GM12878 (cell line): ENCODE measurements around the gene DDX31. TPM values are rescaled to one million over a fixed set of nuclear protein-coding genes. Genes with fewer than 3 reads are reported as not detected.

Experiments
- ATAC-seq: fragments of 200-7000 bp; cut with Tn5 transposase; 3 replicates; pipeline ENCODE4 v1.9.1; 2020; ENCODE audit warnings: mild to moderate bottlenecking, moderate library complexity
- BruUV-seq: library from RNA; stranded (reverse); fragments of 400-500 nt; replicated peaks from 2 replicates; lab custom pipeline; 2021; lab: Mats Ljungman, UMichigan
- CTCF ChIA-PET: fragments of 300-600 bp; sonication (Branson Sonifier 250); formaldehyde crosslinking; extraction: SDS; loops from one replicate; lab custom pipeline; 2021; ENCODE audit warnings: inconsistent platforms; lab: Yijun Ruan, JAX
- POLR2A ChIA-PET: fragments of 350-600 bp; formaldehyde crosslinking; extraction: SDS; loops from one replicate; lab custom pipeline; 2021; ENCODE audit warnings: inconsistent platforms; lab: Charles Lee
- RAD21 ChIA-PET: fragments of 300-600 bp; sonication (Branson Sonifier 250); formaldehyde crosslinking; loops from one replicate; lab custom pipeline; 2023; ENCODE audit warnings: antibody characterized with exemption; ENCODE audit not compliant: unreplicated experiment; lab: Charles Lee
- SMC1A ChIA-PET: fragments of 300-600 bp; sonication (Branson Sonifier 250); formaldehyde crosslinking; loops from one replicate; lab custom pipeline; 2023; ENCODE audit not compliant: unreplicated experiment, uncharacterized antibody; lab: Charles Lee
- DNase-seq: peaks from one replicate; pipeline ENCODE4 v3.0.0-alpha.2; 2011; ENCODE audit warnings: low read depth, low spot score
- FAIRE-seq: peaks from 3 replicates; lab custom pipeline; 2011; peaks lifted over from hg19 to GRCh38; lab: Jason Lieb, UNC
- H2AFZ ChIP-seq: 2 replicates; pipeline ENCODE4 v1.6.0; 2011; ENCODE audit warnings: low read depth, low read length, control low read depth; ENCODE audit not compliant: control insufficient read depth
- H3K27ac ChIP-seq: 2 replicates; pipeline ENCODE4 v1.5.1; 2011; ENCODE audit warnings: control low read depth; ENCODE audit not compliant: control insufficient read depth, insufficient read depth
- H3K27me3 ChIP-seq, 2 experiments: replicated peaks in 1 of 2; 2 replicates each; pipeline versions ENCODE4 v1.6.0 to v1.6.1; 2011; ENCODE audit warnings: low read length in 1 of 2; ENCODE audit not compliant: control insufficient read depth in 2 of 2, insufficient read depth in 2 of 2
- H3K36me3 ChIP-seq, 2 experiments: 2 replicates each; pipeline ENCODE4 v1.5.1; 2011; ENCODE audit warnings: low read length in 1 of 2; ENCODE audit not compliant: control insufficient read depth in 2 of 2, insufficient read depth in 2 of 2
- H3K4me1 ChIP-seq: 2 replicates; pipeline ENCODE4 v1.6.1; 2011; ENCODE audit warnings: mild to moderate bottlenecking, low read length, moderate library complexity, mixed read lengths; ENCODE audit not compliant: control insufficient read depth, insufficient read depth
- H3K4me2 ChIP-seq: 2 replicates; pipeline ENCODE4 v1.6.0; 2011; ENCODE audit warnings: control low read depth; ENCODE audit not compliant: control insufficient read depth, insufficient read depth
- H3K4me3 ChIP-seq: fragments of 200-600 bp; sonication (generic); 2 replicates; pipeline ENCODE4 v1.5.1; 2016
- H3K79me2 ChIP-seq: 2 replicates; pipeline ENCODE4 v1.6.0; 2011; ENCODE audit warnings: low read length; ENCODE audit not compliant: control insufficient read depth, insufficient read depth
- H3K9ac ChIP-seq: 2 replicates; pipeline ENCODE4 v1.8.0; 2011; ENCODE audit warnings: low read length, control low read depth, mixed read lengths; ENCODE audit not compliant: control insufficient read depth, insufficient read depth
- H3K9me3 ChIP-seq: replicated peaks from 3 replicates; pipeline ENCODE4 v1.5.1; 2011; ENCODE audit warnings: mild to moderate bottlenecking, low read length; ENCODE audit not compliant: control insufficient read depth, insufficient read depth
- H4K20me1 ChIP-seq: 2 replicates; pipeline ENCODE4 v1.6.0; 2011; ENCODE audit not compliant: control insufficient read depth, insufficient read depth
- ASH2L ChIP-seq: fragments of 300-600, 200-600 bp; sonication (generic); IDR thresholded peaks from 2 replicates; pipeline ENCODE4 v1.6.1; 2017; ENCODE audit warnings: low read depth, mild to moderate bottlenecking, borderline replicate concordance
- ETV6 ChIP-seq, 2 experiments: fragments of 450-650 bp in 1 of 2; IDR thresholded peaks in 1 of 2; conservative IDR thresholded peaks in 1 of 2; 2 replicates each; pipeline ENCODE4 v1.6.1; 2014; ENCODE audit warnings: antibody characterized with exemption in 1 of 2, borderline replicate concordance in 1 of 2, low read depth in 1 of 2, mild to moderate bottlenecking in 1 of 2, moderate library complexity in 1 of 2
- FOXK2 ChIP-seq: fragments of 450-650 bp; IDR thresholded peaks from 2 replicates; pipeline ENCODE4 v1.6.1; 2017; ENCODE audit warnings: mild to moderate bottlenecking, moderate library complexity
- FOXM1 ChIP-seq: IDR thresholded peaks from 2 replicates; pipeline ENCODE4 v1.6.1; 2012; ENCODE audit warnings: low read depth, mild to moderate bottlenecking, inconsistent platforms, low read length, moderate library complexity
- KLF5 ChIP-seq: fragments of 450-650 bp; IDR thresholded peaks from 2 replicates; pipeline ENCODE4 v1.6.1; 2014; ENCODE audit warnings: mild to moderate bottlenecking; ENCODE audit not compliant: partially characterized antibody
- RAD21 ChIP-seq: IDR thresholded peaks from 2 replicates; pipeline ENCODE4 v1.6.1; 2011; ENCODE audit warnings: mild to moderate bottlenecking, low read depth, low read length, moderate library complexity; ENCODE audit not compliant: insufficient read depth
- SIN3A ChIP-seq: IDR thresholded peaks from 2 replicates; pipeline ENCODE4 v1.6.1; 2012; ENCODE audit warnings: low read depth, low read length, improper control_type of control experiment
- SIX5 ChIP-seq: IDR thresholded peaks from 2 replicates; pipeline ENCODE4 v1.6.1; 2011; ENCODE audit warnings: mild to moderate bottlenecking, low read depth, low read length, moderate library complexity; ENCODE audit not compliant: severe bottlenecking
- SUPT20H ChIP-seq: IDR thresholded peaks from 2 replicates; pipeline ENCODE4 v1.6.1; 2011; ENCODE audit warnings: low read depth, mild to moderate bottlenecking, low read length, moderate library complexity, borderline replicate concordance; ENCODE audit not compliant: control insufficient read depth
- TAF1 ChIP-seq: IDR thresholded peaks from 2 replicates; pipeline ENCODE4 v1.6.1; 2011; ENCODE audit warnings: mild to moderate bottlenecking, low read depth, low read length, borderline replicate concordance
- YBX1 ChIP-seq: fragments of 450-650 bp; IDR thresholded peaks from 2 replicates; pipeline ENCODE4 v1.6.1; 2016; ENCODE audit warnings: antibody characterized with exemption
- ZNF217 ChIP-seq: fragments of 450-650 bp; IDR thresholded peaks from 2 replicates; pipeline ENCODE4 v1.6.1; 2017; ENCODE audit warnings: antibody characterized with exemption, mild to moderate bottlenecking
- ZNF274 ChIP-seq: IDR thresholded peaks from one replicate; pipeline ENCODE4 v1.8.0; 2011; ENCODE audit not compliant: insufficient read length, insufficient read depth
- WGBS: methylation state at CpG from one replicate; pipeline ENCODE4 v1.1.6; 2016; ENCODE audit warnings: low lambda C conversion rate; ENCODE audit not compliant: insufficient replicate concordance, insufficient coverage; ENCODE audit errors: missing lambda C conversion rate; 5-methylcytosine and 5-hydroxymethylcytosine counted together
- in situ Hi-C: fragments of 300-500 bp; cut with MboI; formaldehyde crosslinking; loops from 9 replicates; pipeline ENCODE4 v1.14.3; 2018; ENCODE audit warnings: mixed read lengths
- intact Hi-C: fragments of 100-400 bp; cut with micrococcal nuclease; formaldehyde crosslinking; loops from one replicate; pipeline ENCODE4 v1.14.2; 2022; ENCODE audit not compliant: unreplicated experiment
- polyA plus RNA-seq, 11 experiments: library from polyadenylated mRNA; depleted of rRNA in 4 of 11; unstranded in 6 of 11; stranded (reverse) in 5 of 11; fragments of >200 nt; fragmentation: Nextera tagmentation in 4 of 11; fragmentation: Illumina TruSeq in 1 of 11; extraction: Ambion mirVana in 4 of 11; extraction: Trizol in 1 of 11; gene quantifications; 1 replicate in 1 of 11; 2 replicates in 10 of 11; pipeline versions ENCODE4 v1.2.1 to v1.2.3, GENCODE V29; 2011 to 2016; ENCODE audit warnings: inconsistent platforms in 2 of 11, missing spikeins in 2 of 11, low read depth in 1 of 11
- total RNA-seq, 4 experiments: library from RNA; depleted of rRNA in 3 of 4; stranded (reverse); fragments of >200 nt in 3 of 4; fragmentation: Illumina TruSeq in 1 of 4; extraction: Trizol in 1 of 4; gene quantifications; 2 replicates each; pipeline versions ENCODE4 v1.2.1 to v1.2.3, GENCODE V29; 2013 to 2021
- TF ChIP-seq, protein P1 (sequence below): fragments of 450-650 bp; IDR thresholded peaks from 2 replicates; pipeline ENCODE4 v1.6.1; 2018; ENCODE audit warnings: borderline replicate concordance, mild to moderate bottlenecking; ENCODE audit not compliant: partially characterized antibody
- TF ChIP-seq, protein P2 (sequence below): IDR thresholded peaks from 2 replicates; pipeline ENCODE4 v1.6.1; 2012; ENCODE audit warnings: low read depth, low read length, improper control_type of control experiment

Gene DDX31
- total and polyA plus RNA-seq, 10 of the 15 experiments (the other 5 are each of a cell fraction or from before 2014, with no cell fraction given), result 12.1 to 30.8 (median 20.8) TPM

GRCh38 chr9:132639322-132639721, 30.5 kb downstream of the DDX31 start:
- Histone ChIP-seq H3K27ac (no peak overlapping the region), H3K9ac (no peak overlapping the region), H2AFZ (no peak overlapping the region), H3K36me3 (peaks cover 4 to 32% of the 10 kb centered on the region in 2 experiments)
- SMC1A ChIA-PET, result no interaction called here
- RAD21 ChIA-PET, result no interaction called here
- FAIRE-seq (no peak), ATAC-seq (no peak)
- BruUV-seq, result no TSS peak
- intact Hi-C loops, result no loop called here
- WGBS, result 87% methylated on average over 5 of the region's 5 CpGs
- CTCF ChIA-PET, result no interaction called here
- TF ChIP-seq, protein P1, sequence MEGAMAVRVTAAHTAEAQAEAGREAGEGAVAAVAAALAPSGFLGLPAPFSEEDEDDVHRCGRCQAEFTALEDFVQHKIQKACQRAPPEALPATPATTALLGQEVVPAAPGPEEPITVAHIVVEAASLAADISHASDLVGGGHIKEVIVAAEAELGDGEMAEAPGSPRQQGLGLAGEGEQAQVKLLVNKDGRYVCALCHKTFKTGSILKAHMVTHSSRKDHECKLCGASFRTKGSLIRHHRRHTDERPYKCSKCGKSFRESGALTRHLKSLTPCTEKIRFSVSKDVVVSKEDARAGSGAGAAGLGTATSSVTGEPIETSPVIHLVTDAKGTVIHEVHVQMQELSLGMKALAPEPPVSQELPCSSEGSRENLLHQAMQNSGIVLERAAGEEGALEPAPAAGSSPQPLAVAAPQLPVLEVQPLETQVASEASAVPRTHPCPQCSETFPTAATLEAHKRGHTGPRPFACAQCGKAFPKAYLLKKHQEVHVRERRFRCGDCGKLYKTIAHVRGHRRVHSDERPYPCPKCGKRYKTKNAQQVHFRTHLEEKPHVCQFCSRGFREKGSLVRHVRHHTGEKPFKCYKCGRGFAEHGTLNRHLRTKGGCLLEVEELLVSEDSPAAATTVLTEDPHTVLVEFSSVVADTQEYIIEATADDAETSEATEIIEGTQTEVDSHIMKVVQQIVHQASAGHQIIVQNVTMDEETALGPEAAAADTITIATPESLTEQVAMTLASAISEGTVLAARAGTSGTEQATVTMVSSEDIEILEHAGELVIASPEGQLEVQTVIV, result no peak
- no peak for TF ChIP-seq FOXK2
- TF ChIP-seq ZNF274, result no peak
- TF ChIP-seq FOXM1, result no peak
- no peak for TF ChIP-seq ASH2L
- TF ChIP-seq RAD21, result no peak
- TF ChIP-seq TAF1, result no peak
- no peak for TF ChIP-seq ZNF217
- TF ChIP-seq, protein P2, sequence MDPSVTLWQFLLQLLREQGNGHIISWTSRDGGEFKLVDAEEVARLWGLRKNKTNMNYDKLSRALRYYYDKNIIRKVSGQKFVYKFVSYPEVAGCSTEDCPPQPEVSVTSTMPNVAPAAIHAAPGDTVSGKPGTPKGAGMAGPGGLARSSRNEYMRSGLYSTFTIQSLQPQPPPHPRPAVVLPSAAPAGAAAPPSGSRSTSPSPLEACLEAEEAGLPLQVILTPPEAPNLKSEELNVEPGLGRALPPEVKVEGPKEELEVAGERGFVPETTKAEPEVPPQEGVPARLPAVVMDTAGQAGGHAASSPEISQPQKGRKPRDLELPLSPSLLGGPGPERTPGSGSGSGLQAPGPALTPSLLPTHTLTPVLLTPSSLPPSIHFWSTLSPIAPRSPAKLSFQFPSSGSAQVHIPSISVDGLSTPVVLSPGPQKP, result no peak
- no peak for TF ChIP-seq ETV6 (conservative IDR thresholded peaks at IDR 0.05 in 1 of 2, IDR thresholded peaks at IDR 0.05 in 1 of 2; ENCODE audit: borderline replicate concordance in 1 of 2, low read depth in 1 of 2)
- TF ChIP-seq KLF5, result no peak
- TF ChIP-seq YBX1, result no peak
- no peak for TF ChIP-seq SIN3A
- no peak for TF ChIP-seq SIX5
- no peak for TF ChIP-seq SUPT20H
- TF ChIP-seq, all 136 proteins: peak for 0
- H3K4me1 ChIP-seq, result no peaks in the 10 kb centered on the region
- H3K27me3 ChIP-seq, result no peaks in the 10 kb centered on the region
- in situ Hi-C loops, result no loop called here
- H3K79me2 ChIP-seq, result no peaks in the 10 kb centered on the region
- POLR2A ChIA-PET, result no interaction called here
- H3K4me3 ChIP-seq, result no peak overlapping the region
- DNase-seq, result no peak
- no peak overlapping the region for H3K4me2 ChIP-seq
- H3K9me3 ChIP-seq, result no peaks in the 10 kb centered on the region
- H4K20me1 ChIP-seq, result no peaks in the 10 kb centered on the region
